NCI-H460 (cell line): ENCODE results near the gene KCNC4. TPM values are rescaled to one million over a fixed set of nuclear protein-coding genes. Genes with fewer than 3 reads are reported as not detected.

Experiments
- DNase-seq: peaks from one replicate; pipeline ENCODE4 v3.0.0-alpha.2; 2016; ENCODE audit warnings: low read depth; ENCODE audit errors: extremely low read depth
- total RNA-seq: library from RNA; depleted of rRNA; stranded (reverse); fragments of >200 nt; shearing (Covaris generic); gene quantifications from 2 replicates; pipeline ENCODE4 v1.2.3, GENCODE V29; 2014

Gene KCNC4
- total RNA-seq, 1 experiment from 2014 or later: 1.8 TPM

GRCh38 chr1:110187139-110187890 is 22.8 kb upstream of the KCNC4 start:
- no peak for DNase-seq

- DNase-seq: no peak
Observed at GRCh38 chr1:110188035-110188618, 22.0 kb upstream of the KCNC4 start.

- no peak for DNase-seq
Observed at GRCh38 chr1:110189181-110189580, 20.9 kb upstream of the KCNC4 start.

GRCh38 chr1:110190282-110190929 is 19.7 kb upstream of the KCNC4 start:
- DNase-seq: no peak

- no peak for DNase-seq
Observed at GRCh38 chr1:110192541-110192940, 17.6 kb upstream of the KCNC4 start.

- no peak for DNase-seq
Observed at GRCh38 chr1:110195196-110195595, 14.9 kb upstream of the KCNC4 start.

- DNase-seq: peak; percentile 30
Observed at GRCh38 chr1:110196917-110197765, 13.0 kb upstream of the KCNC4 start.

- no peak for DNase-seq
Observed at GRCh38 chr1:110197905-110198629, 12.0 kb upstream of the KCNC4 start.

GRCh38 chr1:110198746-110199145 is 11.4 kb upstream of the KCNC4 start:
- DNase-seq: no peak

GRCh38 chr1:110200190-110200589 is 9.9 kb upstream of the KCNC4 start:
- DNase-seq: no peak

- no peak for DNase-seq
Observed at GRCh38 chr1:110200666-110201065, 9.4 kb upstream of the KCNC4 start.

GRCh38 chr1:110201157-110201825 is 8.8 kb upstream of the KCNC4 start:
- DNase-seq: no peak

GRCh38 chr1:110203021-110203661 is 7.0 kb upstream of the KCNC4 start:
- DNase-seq: peak; percentile 69

GRCh38 chr1:110205156-110205555 is 5.0 kb upstream of the KCNC4 start:
- DNase-seq: no peak

GRCh38 chr1:110205591-110206155 is 4.4 kb upstream of the KCNC4 start:
- no peak for DNase-seq

GRCh38 chr1:110206261-110206920 is 3.7 kb upstream of the KCNC4 start:
- DNase-seq: no peak

GRCh38 chr1:110207831-110208230 is 2.3 kb upstream of the KCNC4 start:
- peak; percentile 36 for DNase-seq

- DNase-seq: no peak
Observed at GRCh38 chr1:110208916-110209645, 1.0 kb upstream of the KCNC4 start.
